Astrocyte (in vitro differentiated cells and primary cell): ENCODE measurements around the gene MBNL1. TPM values are rescaled to one million over a fixed set of nuclear protein-coding genes. Genes with fewer than 3 reads are reported as not detected.

Experiments used
- DNase-seq: peaks from one replicate; pipeline ENCODE4 v3.0.0-alpha.2; 2010; ENCODE audit warnings: low read depth
- FAIRE-seq: peaks from 2 replicates; lab custom pipeline; 2011; peaks lifted over from hg19 to GRCh38; lab: Jason Lieb, UNC
- H2AFZ ChIP-seq: 2 replicates; pipeline ENCODE4 v1.6.0; 2012; ENCODE audit warnings: low read depth, low read length, inconsistent platforms
- H3K27ac ChIP-seq: 2 replicates; pipeline ENCODE4 v1.5.1; 2011; ENCODE audit warnings: low read depth, low read length, inconsistent platforms
- H3K27me3 ChIP-seq: 2 replicates; pipeline ENCODE4 v1.6.0; 2011; ENCODE audit warnings: low read length, inconsistent platforms; ENCODE audit not compliant: insufficient read depth
- H3K36me3 ChIP-seq: 2 replicates; pipeline ENCODE4 v1.5.1; 2011; ENCODE audit warnings: low read length, inconsistent platforms; ENCODE audit not compliant: insufficient read depth
- H3K4me1 ChIP-seq: 2 replicates; pipeline ENCODE4 v1.5.1; 2011; ENCODE audit warnings: low read length, inconsistent platforms; ENCODE audit not compliant: insufficient read depth
- H3K4me2 ChIP-seq: 2 replicates; pipeline ENCODE4 v1.6.0; 2012; ENCODE audit warnings: low read length, inconsistent platforms
- H3K4me3 ChIP-seq: 2 replicates; pipeline ENCODE4 v1.5.1; 2011; ENCODE audit warnings: low read depth, mild to moderate bottlenecking, low read length, inconsistent platforms; ENCODE audit not compliant: insufficient read depth
- H3K79me2 ChIP-seq: 2 replicates; pipeline ENCODE4 v1.6.0; 2012; ENCODE audit warnings: mild to moderate bottlenecking, low read length, inconsistent platforms; ENCODE audit not compliant: insufficient read depth
- H3K9ac ChIP-seq: 2 replicates; pipeline ENCODE4 v1.6.0; 2012; ENCODE audit warnings: mild to moderate bottlenecking, low read length, inconsistent platforms
- H3K9me3 ChIP-seq: 2 replicates; pipeline ENCODE4 v1.5.1; 2012; ENCODE audit warnings: low read depth, mild to moderate bottlenecking, low read length, inconsistent platforms; ENCODE audit not compliant: insufficient read depth
- H4K20me1 ChIP-seq: 2 replicates; pipeline ENCODE4 v1.6.0; 2012; ENCODE audit warnings: low read length, inconsistent platforms; ENCODE audit not compliant: insufficient read depth
- H3K27ac Mint-ChIP-seq: one replicate; pipeline ENCODE4 v1.8.0; 2021; ENCODE audit warnings: mild to moderate bottlenecking, mixed read lengths; ENCODE audit not compliant: unreplicated experiment
- H3K27me3 Mint-ChIP-seq: one replicate; pipeline ENCODE4 v1.8.0; 2021; ENCODE audit warnings: low read depth, mixed read lengths; ENCODE audit not compliant: unreplicated experiment
- H3K36me3 Mint-ChIP-seq: one replicate; pipeline ENCODE4 v1.8.0; 2021; ENCODE audit warnings: low read depth, mixed read lengths; ENCODE audit not compliant: unreplicated experiment
- H3K4me1 Mint-ChIP-seq: one replicate; pipeline ENCODE4 v1.8.0; 2021; ENCODE audit warnings: low read depth, mixed read lengths; ENCODE audit not compliant: unreplicated experiment
- H3K4me3 Mint-ChIP-seq: one replicate; pipeline ENCODE4 v1.8.0; 2021; ENCODE audit warnings: mild to moderate bottlenecking, moderate library complexity, mixed read lengths; ENCODE audit not compliant: unreplicated experiment
- H3K9me3 Mint-ChIP-seq: one replicate; pipeline ENCODE4 v1.8.0; 2021; ENCODE audit warnings: mild to moderate bottlenecking, mixed read lengths; ENCODE audit not compliant: unreplicated experiment
- CTCF ChIP-seq: IDR thresholded peaks from 2 replicates; pipeline ENCODE4 v1.5.1; 2011; ENCODE audit warnings: low read depth, mild to moderate bottlenecking, inconsistent platforms, low read length, moderate library complexity; ENCODE audit not compliant: insufficient read depth
- EZH2 ChIP-seq: IDR thresholded peaks from 2 replicates; pipeline ENCODE4 v1.6.1; 2012; ENCODE audit warnings: mild to moderate bottlenecking, low read length, inconsistent platforms; ENCODE audit not compliant: insufficient read depth
- total RNA-seq: library from RNA; stranded (reverse); gene quantifications from 2 replicates; pipeline ENCODE4 v1.2.1, GENCODE V29; 2021

MBNL1 gene
- total RNA-seq, 1 donor from 2014 or later, result 93.1 TPM

GRCh38 chr3:152443212-152444023 is 174.7 kb downstream of the MBNL1 start:
- Histone ChIP-seq H4K20me1 (peaks cover 56% of the 10 kb centered on the region), H3K36me3 (peaks cover 23% of the 10 kb centered on the region), H3K4me1 (peaks cover 8% of the 10 kb centered on the region), H2AFZ (no peak overlapping the region), H3K9ac (peak overlapping the region; percentile 22), H3K27ac (no peak overlapping the region), H3K4me3 (no peak overlapping the region), H3K27me3 (no peaks in the 10 kb centered on the region), H3K9me3 (no peaks in the 10 kb centered on the region), H3K79me2 (peaks cover 85% of the 10 kb centered on the region), H3K4me2 (no peak overlapping the region)
- Mint-ChIP-seq H3K27me3 (no peaks in the 10 kb centered on the region), H3K4me3 (no peak overlapping the region), H3K4me1 (peaks cover 26% of the 10 kb centered on the region), H3K9me3 (no peaks in the 10 kb centered on the region), H3K27ac (peak overlapping the region; percentile 58), H3K36me3 (peaks cover 7% of the 10 kb centered on the region)
- DNase-seq, result no peak
- TF ChIP-seq CTCF (no peak), EZH2 (no peak)
- no peak for FAIRE-seq

DNA sequence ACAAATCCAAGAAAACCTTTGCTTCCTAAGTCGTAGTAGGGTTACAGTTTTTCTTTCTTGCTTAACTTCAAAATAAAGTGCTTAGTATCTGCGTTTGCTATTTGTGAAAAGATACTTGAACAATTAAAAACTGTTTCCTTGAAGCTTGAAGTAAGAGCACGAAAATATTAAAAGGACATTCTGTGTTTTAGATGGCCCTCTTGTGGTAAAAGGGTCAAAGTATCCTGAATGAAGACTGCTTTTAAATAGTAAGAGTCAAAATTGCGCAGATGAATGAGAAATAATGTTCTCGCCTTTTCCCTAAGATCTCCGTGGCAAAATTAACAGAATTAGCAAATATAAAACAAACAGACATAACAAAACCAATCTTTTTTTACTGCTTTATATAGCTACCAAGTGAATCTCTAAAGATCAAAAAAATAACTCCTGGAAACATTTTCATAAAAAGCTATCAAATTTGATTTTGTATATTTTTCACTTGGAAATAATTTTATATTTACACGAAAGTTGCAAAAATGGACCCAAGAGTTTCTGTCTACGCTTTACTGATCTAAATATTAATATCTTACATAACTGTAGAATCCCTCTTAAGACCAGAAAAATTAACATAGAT is 175.4 kb downstream of the MBNL1 start:
- H3K4me3 Mint-ChIP-seq, result no peak overlapping the region
- peak; percentile 42 for DNase-seq
- Histone ChIP-seq H3K9ac (peak overlapping the region; percentile 22), H3K27ac (no peak overlapping the region), H3K27me3 (no peaks in the 10 kb centered on the region), H3K4me1 (peaks cover 8% of the 10 kb centered on the region), H3K36me3 (peaks cover 23% of the 10 kb centered on the region), H3K9me3 (no peaks in the 10 kb centered on the region), H2AFZ (no peak overlapping the region), H3K4me3 (no peak overlapping the region), H3K4me2 (no peak overlapping the region), H4K20me1 (peaks cover 49% of the 10 kb centered on the region), H3K79me2 (peaks cover 83% of the 10 kb centered on the region)
- FAIRE-seq, result no peak
- TF ChIP-seq EZH2 (no peak), CTCF (peak; percentile 65)
- peaks cover 26% of the 10 kb centered on the region for H3K4me1 Mint-ChIP-seq
- peak overlapping the region; percentile 28 for H3K27ac Mint-ChIP-seq
- H3K9me3 Mint-ChIP-seq, result no peaks in the 10 kb centered on the region
- H3K27me3 Mint-ChIP-seq, result no peaks in the 10 kb centered on the region
- H3K36me3 Mint-ChIP-seq, result peaks cover 7% of the 10 kb centered on the region
